HL-60 (cell line): ENCODE data around the gene CCDC85A.

Source experiments
- DNase-seq, 2 experiments: peaks; one replicate each; pipeline ENCODE4 v3.0.0-alpha.2; 2010 to 2020; ENCODE audit warnings: low read depth in 1 of 2, low spot score in 1 of 2
- H3K27ac ChIP-seq: fragments of 250-450 bp; sonication (Bioruptor Pico); replicated peaks from 2 replicates; pipeline ENCODE4 v1.5.1; 2020; ENCODE audit warnings: mild to moderate bottlenecking, moderate library complexity
- H3K27me3 ChIP-seq: fragments of 250-450 bp; sonication (Bioruptor Pico); 2 replicates; pipeline ENCODE4 v1.5.1; 2021; ENCODE audit warnings: mild to moderate bottlenecking, moderate library complexity; ENCODE audit not compliant: insufficient read depth, poor library complexity, severe bottlenecking
- H3K4me3 ChIP-seq: replicated peaks from 2 replicates; pipeline ENCODE4 v1.5.1; 2011; ENCODE audit warnings: mild to moderate bottlenecking, control low read depth, low read length; ENCODE audit not compliant: insufficient read depth
- CTCF ChIP-seq: IDR thresholded peaks from one replicate; pipeline ENCODE4 v1.5.1; 2011; ENCODE audit warnings: low read length, control low read depth, inconsistent platforms; ENCODE audit not compliant: insufficient read depth
- GABPA ChIP-seq: IDR thresholded peaks from 2 replicates; pipeline ENCODE4 v1.6.1; 2012; ENCODE audit warnings: low read depth
- POLR2AphosphoS5 ChIP-seq: IDR thresholded peaks from 2 replicates; pipeline ENCODE4 v1.6.1; 2012; ENCODE audit warnings: low read depth
- SPI1 ChIP-seq: IDR thresholded peaks from 2 replicates; pipeline ENCODE4 v1.6.1; 2012; ENCODE audit warnings: low read depth, mild to moderate bottlenecking, borderline replicate concordance
- TF ChIP-seq, protein P1 (sequence below): IDR thresholded peaks from 2 replicates; pipeline ENCODE4 v1.6.1; 2012; ENCODE audit warnings: low read depth; ENCODE audit not compliant: insufficient replicate concordance

CCDC85A gene

DNA sequence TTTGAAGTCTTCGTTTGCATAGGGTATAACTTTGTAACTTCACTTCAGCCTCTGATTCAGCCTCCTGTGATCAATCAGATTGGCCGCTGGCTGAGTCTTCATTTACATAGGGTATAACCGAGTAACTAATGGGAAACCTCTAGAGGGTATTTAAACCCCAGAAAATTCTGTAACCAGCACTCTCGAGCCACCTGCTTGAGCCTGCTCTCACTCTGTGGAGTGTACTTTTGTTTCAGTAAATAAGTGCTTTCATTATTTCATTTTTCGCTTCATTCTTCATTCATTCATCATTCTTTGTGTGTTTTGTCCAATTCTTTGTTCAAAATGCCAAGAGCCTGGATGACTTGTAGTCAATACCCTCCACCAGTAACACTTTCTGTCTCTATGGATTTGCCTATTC lies 56.4 kb downstream of the CCDC85A start:
- DNase-seq = no peak
- Histone ChIP-seq H3K27me3 (no peaks in the 10 kb centered on the region), H3K27ac (no peak overlapping the region), H3K4me3 (no peak overlapping the region)
- TF ChIP-seq POLR2AphosphoS5 (no peak), CTCF (no peak), GABPA (no peak), SPI1 (no peak)
- TF ChIP-seq, protein P1, sequence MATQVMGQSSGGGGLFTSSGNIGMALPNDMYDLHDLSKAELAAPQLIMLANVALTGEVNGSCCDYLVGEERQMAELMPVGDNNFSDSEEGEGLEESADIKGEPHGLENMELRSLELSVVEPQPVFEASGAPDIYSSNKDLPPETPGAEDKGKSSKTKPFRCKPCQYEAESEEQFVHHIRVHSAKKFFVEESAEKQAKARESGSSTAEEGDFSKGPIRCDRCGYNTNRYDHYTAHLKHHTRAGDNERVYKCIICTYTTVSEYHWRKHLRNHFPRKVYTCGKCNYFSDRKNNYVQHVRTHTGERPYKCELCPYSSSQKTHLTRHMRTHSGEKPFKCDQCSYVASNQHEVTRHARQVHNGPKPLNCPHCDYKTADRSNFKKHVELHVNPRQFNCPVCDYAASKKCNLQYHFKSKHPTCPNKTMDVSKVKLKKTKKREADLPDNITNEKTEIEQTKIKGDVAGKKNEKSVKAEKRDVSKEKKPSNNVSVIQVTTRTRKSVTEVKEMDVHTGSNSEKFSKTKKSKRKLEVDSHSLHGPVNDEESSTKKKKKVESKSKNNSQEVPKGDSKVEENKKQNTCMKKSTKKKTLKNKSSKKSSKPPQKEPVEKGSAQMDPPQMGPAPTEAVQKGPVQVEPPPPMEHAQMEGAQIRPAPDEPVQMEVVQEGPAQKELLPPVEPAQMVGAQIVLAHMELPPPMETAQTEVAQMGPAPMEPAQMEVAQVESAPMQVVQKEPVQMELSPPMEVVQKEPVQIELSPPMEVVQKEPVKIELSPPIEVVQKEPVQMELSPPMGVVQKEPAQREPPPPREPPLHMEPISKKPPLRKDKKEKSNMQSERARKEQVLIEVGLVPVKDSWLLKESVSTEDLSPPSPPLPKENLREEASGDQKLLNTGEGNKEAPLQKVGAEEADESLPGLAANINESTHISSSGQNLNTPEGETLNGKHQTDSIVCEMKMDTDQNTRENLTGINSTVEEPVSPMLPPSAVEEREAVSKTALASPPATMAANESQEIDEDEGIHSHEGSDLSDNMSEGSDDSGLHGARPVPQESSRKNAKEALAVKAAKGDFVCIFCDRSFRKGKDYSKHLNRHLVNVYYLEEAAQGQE = no peak

- no peak overlapping the region for H3K4me3 ChIP-seq
- no peak overlapping the region for H3K27ac ChIP-seq
- TF ChIP-seq, protein P1 = no peak
- DNase-seq = no peak
- H3K27me3 ChIP-seq = no peaks in the 10 kb centered on the region
These were observed 60.7 kb downstream of the CCDC85A start for GRCh38 chr2:56244506-56244905.

GRCh38 chr2:56244911-56245530 lies 61.2 kb downstream of the CCDC85A start:
- Histone ChIP-seq H3K27me3 (no peaks in the 10 kb centered on the region), H3K4me3 (no peak overlapping the region), H3K27ac (no peak overlapping the region)
- TF ChIP-seq CTCF (no peak), POLR2AphosphoS5 (no peak), SPI1 (no peak), GABPA (no peak)
- TF ChIP-seq, protein P1 = no peak
- no peak for DNase-seq
